IPS-15b (cell line): ENCODE measurements around the gene EIF2S3.
"Not testable (repeated sequence)": the region's sequence is repeated elsewhere in the genome, so short reads cannot be mapped to it uniquely, and the experiment has no call there.

Experiments used
- H3K27me3 ChIP-seq: one replicate; pipeline ENCODE4 v1.6.1; 2013; ENCODE audit warnings: low read length; ENCODE audit not compliant: control insufficient read depth, insufficient read depth
- H3K36me3 ChIP-seq: one replicate; pipeline ENCODE4 v1.6.1; 2013; ENCODE audit warnings: low read length; ENCODE audit not compliant: control insufficient read depth, insufficient read depth
- H3K4me1 ChIP-seq: one replicate; pipeline ENCODE4 v1.6.1; 2013; ENCODE audit warnings: mild to moderate bottlenecking, low read length; ENCODE audit not compliant: control insufficient read depth, insufficient read depth
- H3K4me3 ChIP-seq: one replicate; pipeline ENCODE4 v1.5.1; 2013; ENCODE audit warnings: low read depth, low read length
- H3K9ac ChIP-seq: one replicate; pipeline ENCODE4 v1.6.1; 2013; ENCODE audit warnings: low read depth, mild to moderate bottlenecking, low read length
- H3K9me3 ChIP-seq: one replicate; pipeline ENCODE4 v1.6.1; 2013; ENCODE audit warnings: mild to moderate bottlenecking, low read length; ENCODE audit not compliant: control insufficient read depth, insufficient read depth

EIF2S3 gene

GRCh38 chrX:24055043-24055356, 244 bp downstream of the EIF2S3 start:
- no peaks in the 10 kb centered on the region for H3K27me3 ChIP-seq
- H3K9me3 ChIP-seq, result no peaks in the 10 kb centered on the region
- peak overlapping the region; percentile 100 for H3K9ac ChIP-seq
- peaks cover 22% of the 10 kb centered on the region for H3K36me3 ChIP-seq
- H3K4me1 ChIP-seq, result no peaks in the 10 kb centered on the region
- no peak overlapping the region for H3K4me3 ChIP-seq

- no peaks in the 10 kb centered on the region for H3K4me1 ChIP-seq
- H3K9ac ChIP-seq, result no peak overlapping the region
- peaks cover 57% of the 10 kb centered on the region for H3K36me3 ChIP-seq
- no peaks in the 10 kb centered on the region for H3K9me3 ChIP-seq
- no peak overlapping the region for H3K4me3 ChIP-seq
- H3K27me3 ChIP-seq, result no peaks in the 10 kb centered on the region
These were observed 8.7 kb downstream of the EIF2S3 start for GRCh38 chrX:24063488-24063887.

GRCh38 chrX:24069877-24070276, 15.1 kb downstream of the EIF2S3 start:
- no peak overlapping the region for H3K4me3 ChIP-seq
- H3K27me3 ChIP-seq, result no peaks in the 10 kb centered on the region
- no peaks in the 10 kb centered on the region for H3K9me3 ChIP-seq
- no peak overlapping the region for H3K9ac ChIP-seq
- H3K4me1 ChIP-seq, result no peaks in the 10 kb centered on the region
- peaks cover 61% of the 10 kb centered on the region for H3K36me3 ChIP-seq

DNA sequence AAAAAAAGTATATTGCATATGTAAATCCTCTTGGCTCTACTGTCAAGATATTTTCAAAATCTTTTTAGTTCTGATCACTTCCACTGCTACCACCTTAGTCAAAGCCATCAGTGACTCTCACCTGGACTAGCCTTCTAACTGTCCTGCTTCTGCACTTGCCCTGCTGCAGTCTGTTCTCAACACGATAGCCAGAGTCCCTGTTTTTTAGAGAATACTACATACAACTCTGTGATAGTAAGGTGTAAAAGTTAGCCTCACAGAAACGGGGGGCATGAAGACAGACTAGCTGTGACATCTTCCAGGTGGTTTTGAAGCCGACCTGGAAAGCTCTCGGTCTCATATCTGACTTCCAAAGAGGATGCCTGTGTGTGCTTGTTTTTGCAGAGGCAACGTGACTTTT, 24.7 kb downstream of the EIF2S3 start:
- H3K27me3 ChIP-seq, result no peaks in the 10 kb centered on the region
- peaks cover 18% of the 10 kb centered on the region for H3K36me3 ChIP-seq
- no peak overlapping the region for H3K9ac ChIP-seq
- no peaks in the 10 kb centered on the region for H3K4me1 ChIP-seq
- H3K4me3 ChIP-seq, result no peak overlapping the region
- H3K9me3 ChIP-seq, result no peaks in the 10 kb centered on the region

- H3K9ac ChIP-seq, H3K27me3 ChIP-seq, H3K4me3 ChIP-seq, H3K9me3 ChIP-seq, H3K4me1 ChIP-seq: not testable (repeated sequence)
- peaks cover 16% of the 10 kb centered on the region for H3K36me3 ChIP-seq
These were observed 25.5 kb downstream of the EIF2S3 start for GRCh38 chrX:24080245-24080644.

DNA sequence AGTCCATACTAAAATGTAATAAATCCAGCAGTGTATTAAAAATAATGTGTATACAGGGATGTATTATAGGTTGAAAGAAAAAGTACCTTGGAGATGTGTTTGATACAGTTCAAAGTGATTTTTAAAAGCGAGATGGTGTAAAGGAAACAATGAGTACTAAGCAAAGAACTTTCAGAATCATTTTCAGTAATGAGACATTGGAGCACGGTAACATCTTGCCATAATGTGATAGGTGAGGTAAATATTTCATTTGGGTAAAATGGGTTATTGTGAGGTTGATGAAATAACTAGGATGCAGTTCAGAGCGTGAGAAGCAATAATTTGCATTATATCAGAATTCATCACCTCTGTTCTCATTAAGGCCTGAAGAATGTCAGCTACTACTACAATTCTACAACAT, 25.9 kb downstream of the EIF2S3 start:
- H3K27me3 ChIP-seq, result no peaks in the 10 kb centered on the region
- H3K9me3 ChIP-seq, result no peaks in the 10 kb centered on the region
- H3K9ac ChIP-seq, result no peak overlapping the region
- H3K36me3 ChIP-seq, result peaks cover 13% of the 10 kb centered on the region
- no peak overlapping the region for H3K4me3 ChIP-seq
- H3K4me1 ChIP-seq, result no peaks in the 10 kb centered on the region

- Histone ChIP-seq H3K9me3 (no peaks in the 10 kb centered on the region), H3K9ac (no peak overlapping the region), H3K4me1 (no peaks in the 10 kb centered on the region), H3K4me3 (no peak overlapping the region), H3K27me3 (no peaks in the 10 kb centered on the region), H3K36me3 (peaks cover 5% of the 10 kb centered on the region)
These were observed 27.0 kb downstream of the EIF2S3 start for GRCh38 chrX:24081661-24082154.

DNA sequence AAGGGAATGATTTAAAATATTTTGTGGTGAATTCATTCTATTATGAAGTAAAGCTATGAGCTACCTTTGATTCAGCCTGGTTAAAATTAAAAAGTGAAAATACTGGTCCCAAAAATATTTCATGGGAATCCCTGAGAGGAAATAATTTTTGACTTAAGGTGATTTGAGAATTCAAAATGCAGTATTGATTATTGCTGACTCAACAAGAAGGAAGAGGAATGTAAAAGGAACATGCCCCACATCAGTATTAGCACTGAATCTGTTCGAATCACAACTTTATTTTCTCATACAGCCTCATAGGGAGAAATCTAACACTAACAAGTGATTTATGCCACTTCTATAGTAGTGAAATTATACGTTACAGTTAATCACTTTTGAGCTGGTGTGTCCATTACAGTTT, 27.7 kb downstream of the EIF2S3 start:
- Histone ChIP-seq H3K9ac (no peak overlapping the region), H3K4me1 (no peaks in the 10 kb centered on the region), H3K4me3 (no peak overlapping the region), H3K9me3 (no peaks in the 10 kb centered on the region), H3K27me3 (no peaks in the 10 kb centered on the region), H3K36me3 (no peaks in the 10 kb centered on the region)

DNA sequence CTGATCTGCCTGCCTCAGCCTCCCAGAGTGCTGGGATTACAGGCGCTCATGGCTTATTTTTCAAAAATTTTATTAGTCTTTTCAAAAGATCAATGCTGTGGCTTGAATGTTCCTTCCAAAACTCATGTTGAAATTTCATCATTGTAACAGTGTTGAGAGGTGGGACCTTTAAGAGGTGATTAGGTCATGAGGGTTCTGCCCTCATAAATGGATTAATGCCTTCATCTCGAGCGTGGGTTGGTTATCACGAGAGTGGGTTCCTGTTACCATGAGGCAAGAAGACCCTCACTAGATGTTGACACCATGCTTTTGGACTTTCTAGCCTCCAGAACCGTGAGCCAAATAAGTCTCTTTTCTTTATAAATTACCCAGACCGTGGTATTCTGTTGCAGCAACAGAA, 30.3 kb downstream of the EIF2S3 start:
- H3K4me1 ChIP-seq, result no peaks in the 10 kb centered on the region

GRCh38 chrX:24090300-24091200, 35.8 kb downstream of the EIF2S3 start:
- Histone ChIP-seq H3K4me1 (peaks cover 9% of the 10 kb centered on the region), H3K9me3 (no peaks in the 10 kb centered on the region), H3K4me3 (no peak overlapping the region), H3K9ac (no peak overlapping the region), H3K27me3 (no peaks in the 10 kb centered on the region), H3K36me3 (no peaks in the 10 kb centered on the region)

More for the DNA sequence above, 30.3 kb downstream of the EIF2S3 start:
- Histone ChIP-seq H3K9me3 (no peaks in the 10 kb centered on the region), H3K9ac (no peak overlapping the region), H3K4me3 (no peak overlapping the region), H3K27me3 (no peaks in the 10 kb centered on the region), H3K36me3 (no peaks in the 10 kb centered on the region)

- no peaks in the 10 kb centered on the region for H3K36me3 ChIP-seq
- H3K9ac ChIP-seq, result no peak overlapping the region
- H3K4me3 ChIP-seq, result no peak overlapping the region
- H3K27me3 ChIP-seq, result no peaks in the 10 kb centered on the region
- H3K9me3 ChIP-seq, result no peaks in the 10 kb centered on the region
- H3K4me1 ChIP-seq, result peaks cover 9% of the 10 kb centered on the region
These were observed 39.0 kb downstream of the EIF2S3 start for GRCh38 chrX:24093746-24094145.

- H3K4me3 ChIP-seq, result no peak overlapping the region
- H3K4me1 ChIP-seq, result no peaks in the 10 kb centered on the region
These were observed 43.0 kb downstream of the EIF2S3 start for GRCh38 chrX:24097741-24098260.

More at GRCh38 chrX:24097741-24098260, 43.0 kb downstream of the EIF2S3 start:
- Histone ChIP-seq H3K36me3 (no peaks in the 10 kb centered on the region), H3K9me3 (no peaks in the 10 kb centered on the region), H3K27me3 (no peaks in the 10 kb centered on the region), H3K9ac (no peak overlapping the region)
